ENCODE data around the gene DDAH2.
A peak's percentile ranks its signal among the peaks of the same experiment; 100 is the strongest.

Gene DDAH2

DNA sequence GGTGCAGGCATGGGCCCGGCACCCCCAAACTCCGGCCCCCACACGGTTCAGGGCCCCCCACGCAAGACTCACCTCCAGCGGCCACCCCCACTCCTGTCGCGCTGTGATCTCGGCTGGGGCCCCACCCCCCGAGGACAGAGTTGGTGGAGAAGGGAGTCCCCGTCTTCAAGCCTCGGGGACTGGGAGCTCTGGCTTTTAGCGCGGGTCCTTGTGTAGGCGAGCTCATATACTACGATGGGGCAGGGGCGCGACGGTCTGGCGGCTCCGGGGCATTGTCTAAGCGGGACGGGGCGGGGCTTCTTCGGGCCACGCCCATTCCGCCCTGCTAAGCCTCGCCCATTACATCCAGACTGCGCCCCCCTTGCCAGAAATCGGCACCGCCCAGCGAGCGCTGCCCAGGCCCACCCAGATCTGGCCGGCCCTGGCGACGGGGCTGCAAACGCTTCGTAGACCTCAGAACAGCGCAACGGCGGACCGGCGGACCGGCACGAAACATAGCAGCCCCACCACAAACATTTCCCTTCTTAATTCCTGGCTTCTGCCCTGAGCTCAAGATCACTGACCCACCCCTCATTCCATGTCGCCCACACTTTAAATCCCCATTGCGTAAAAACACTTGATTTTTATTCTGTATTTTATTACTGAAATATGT, 1.0 kb upstream of the DDAH2 start:
- no peak for DNase-seq

- DNase-seq, result no peak
Observed at GRCh38 chr6:31729515-31729978, 448 bp upstream of the DDAH2 start.

DNA sequence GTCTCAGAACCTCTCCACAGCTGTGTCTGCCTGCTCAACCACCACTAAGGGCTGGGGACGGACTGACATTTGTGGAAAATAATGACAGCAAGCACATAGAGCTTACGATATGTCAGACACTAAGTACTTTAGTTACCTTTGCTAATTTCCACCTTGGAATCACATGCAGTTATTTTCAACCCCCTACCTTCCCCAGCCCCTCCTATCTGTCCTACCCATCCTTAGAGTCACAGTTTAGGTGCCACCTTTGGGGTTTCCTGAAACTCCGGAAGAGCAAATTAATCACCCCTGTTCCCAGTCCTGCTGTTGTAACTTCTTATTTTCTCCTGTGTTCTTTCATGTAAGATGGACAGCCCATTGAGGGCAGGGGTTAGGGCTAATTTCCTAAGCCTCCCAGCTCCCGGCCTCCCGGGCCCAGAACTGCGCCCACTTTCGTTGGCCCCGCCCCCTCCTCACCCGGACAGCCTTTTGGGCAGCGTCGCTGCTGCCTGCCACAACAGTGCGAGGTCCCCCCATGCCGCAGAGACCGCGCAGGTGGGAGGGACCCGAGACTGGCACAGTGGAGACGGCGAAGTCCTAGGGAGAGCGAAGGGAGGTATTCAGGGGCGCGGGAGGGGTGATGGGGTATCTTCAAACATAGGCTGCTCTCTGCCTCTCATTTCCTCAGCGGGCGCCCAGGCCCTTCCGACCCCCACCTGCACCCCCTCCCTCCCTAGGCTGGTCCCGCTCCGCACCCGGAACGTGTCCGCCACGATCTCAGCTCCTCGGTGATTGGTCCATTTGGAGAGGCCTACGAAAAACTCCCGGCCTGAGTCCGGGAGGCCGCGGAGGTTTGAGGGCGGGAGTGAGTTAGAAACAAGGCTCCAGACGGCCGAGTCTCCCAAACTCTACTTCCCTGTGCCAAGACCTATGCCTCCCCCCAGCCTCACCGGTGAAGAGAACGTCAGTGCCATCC, 1.1 kb downstream of the DDAH2 start:
- no peak for DNase-seq

GRCh38 chr6:31727034-31727716, 1.9 kb downstream of the DDAH2 start:
- DNase-seq, result peak; percentile 44

DNA sequence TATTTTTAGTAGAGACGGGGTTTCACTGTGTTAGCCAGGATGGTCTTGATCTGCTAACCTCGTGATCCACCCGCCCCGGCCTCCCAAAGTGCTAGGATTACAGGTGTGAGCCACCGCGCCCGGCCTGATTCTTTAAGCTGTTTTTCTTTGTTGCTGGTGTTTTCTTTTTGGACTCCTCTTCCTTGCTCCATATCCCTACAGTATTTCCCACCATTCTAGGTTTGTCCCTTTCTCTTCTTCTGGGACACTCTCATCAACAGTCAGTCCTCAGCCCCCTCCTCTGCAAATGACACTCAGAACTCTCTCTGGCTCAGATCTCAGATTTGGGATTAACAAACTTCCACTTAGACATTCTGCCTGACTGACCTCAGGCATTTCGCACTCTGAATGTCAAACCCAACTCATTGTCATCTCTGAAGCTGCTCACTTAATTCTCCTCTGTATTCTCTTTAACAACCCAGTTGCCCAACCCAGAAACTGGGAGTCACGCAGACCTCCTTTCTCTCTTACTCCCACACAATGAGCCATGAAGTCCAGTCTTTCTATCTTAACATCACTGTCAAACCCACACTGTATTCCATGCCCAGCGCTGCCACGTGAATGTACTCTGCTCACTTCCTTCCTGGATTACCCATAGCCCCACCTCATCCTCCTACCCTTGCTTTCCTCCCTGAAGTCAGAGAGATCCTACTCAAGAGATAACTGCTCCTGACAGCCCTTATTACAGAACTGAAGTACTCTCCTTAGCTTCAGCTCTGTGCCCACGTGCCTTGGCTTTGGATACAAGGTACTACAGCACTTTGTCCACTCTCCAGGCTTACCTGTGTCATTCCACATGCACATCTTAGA, 3.4 kb downstream of the DDAH2 start:
- DNase-seq, result no peak

DNA sequence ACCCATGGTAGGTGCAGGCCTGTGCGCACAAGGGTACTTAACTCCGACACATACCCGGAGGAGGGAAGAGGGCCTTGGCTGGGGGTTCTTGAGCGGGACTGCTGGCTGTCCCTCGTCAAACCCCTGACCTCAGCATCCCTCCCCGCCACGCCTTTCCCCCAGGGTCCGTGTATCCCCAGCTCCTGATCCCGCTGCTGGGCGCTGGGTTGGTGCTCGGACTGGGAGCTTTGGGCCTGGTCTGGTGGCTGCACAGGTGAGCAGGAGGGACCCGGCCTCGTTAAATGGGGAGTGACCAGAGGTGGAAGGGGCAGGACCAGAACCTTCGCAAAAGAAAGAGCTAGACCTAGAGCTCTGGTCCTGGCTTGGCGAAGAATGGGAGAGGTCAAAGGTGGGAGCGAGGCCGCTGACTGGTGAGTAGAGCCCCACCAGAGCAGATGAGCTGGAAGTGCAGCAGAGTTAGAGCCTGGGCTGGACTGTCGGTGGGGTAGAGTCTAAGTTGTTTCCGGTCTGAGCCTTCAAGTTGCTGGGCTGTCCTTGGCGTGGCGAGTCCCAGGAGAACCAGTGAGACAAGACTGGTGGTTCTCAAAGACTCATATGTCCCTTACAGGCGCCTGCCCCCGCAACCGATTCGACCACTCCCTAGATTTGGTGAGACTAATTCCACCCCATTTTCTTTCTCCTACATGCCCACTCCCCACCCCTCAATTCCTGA, 5.0 kb downstream of the DDAH2 start:
- no peak for DNase-seq

DNA sequence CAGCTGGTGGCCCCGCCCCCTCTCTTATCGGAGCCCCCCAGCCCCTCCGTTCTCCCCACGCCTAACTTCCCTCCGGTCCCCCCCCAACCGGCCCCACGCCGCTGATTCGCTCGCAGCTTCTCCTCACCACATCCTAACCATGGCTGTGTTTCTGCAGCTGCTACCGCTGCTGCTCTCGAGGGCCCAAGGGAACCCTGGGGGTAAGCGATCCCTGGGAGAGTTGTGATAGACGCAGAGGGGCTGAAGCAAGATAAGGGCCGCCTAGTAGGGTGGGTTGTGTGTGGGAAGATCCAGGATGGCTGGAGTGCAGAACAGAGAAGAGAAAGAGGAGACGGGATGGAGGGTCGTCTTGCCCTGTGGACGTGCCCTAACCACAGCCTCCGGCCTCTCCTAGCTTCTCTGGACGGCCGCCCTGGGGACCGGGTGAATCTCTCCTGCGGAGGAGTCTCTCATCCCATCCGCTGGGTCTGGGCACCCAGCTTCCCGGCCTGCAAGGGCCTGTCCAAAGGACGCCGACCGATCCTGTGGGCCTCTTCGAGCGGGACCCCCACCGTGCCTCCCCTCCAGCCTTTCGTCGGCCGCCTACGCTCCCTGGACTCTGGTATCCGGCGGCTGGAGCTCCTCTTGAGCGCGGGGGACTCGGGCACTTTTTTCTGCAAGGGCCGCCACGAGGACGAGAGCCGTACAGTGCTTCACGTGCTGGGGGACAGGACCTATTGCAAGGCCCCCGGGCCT, 5.7 kb downstream of the DDAH2 start, which contains the start of gene MPIG6B:
Gene MPIG6B, plus strand, starts transcription at position 129 of the 735 bp plus-strand sequence. Its CDS starts 11 bp downstream, at position 140.
- DNase-seq, result no peak

DNA sequence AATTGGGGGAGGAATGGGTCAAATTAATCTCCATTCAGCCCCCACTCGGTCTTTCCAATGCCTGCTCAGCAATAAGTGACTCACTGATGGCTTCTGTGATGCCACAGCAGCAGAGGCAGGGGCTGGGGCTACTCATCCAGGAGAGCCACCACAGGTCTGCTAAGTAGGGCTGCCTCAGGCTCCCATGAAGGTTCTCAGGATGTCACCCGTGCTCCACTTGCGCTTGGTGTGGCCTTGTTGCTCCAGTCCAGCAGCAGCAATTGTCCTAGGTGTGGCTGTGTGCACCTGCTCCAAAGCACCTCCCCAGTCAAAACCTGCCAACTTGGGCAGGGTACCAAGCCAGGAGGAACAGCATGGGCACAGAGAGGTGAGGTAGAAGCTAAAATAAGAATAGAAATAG, 6.9 kb downstream of the DDAH2 start:
- no peak for DNase-seq

DNA sequence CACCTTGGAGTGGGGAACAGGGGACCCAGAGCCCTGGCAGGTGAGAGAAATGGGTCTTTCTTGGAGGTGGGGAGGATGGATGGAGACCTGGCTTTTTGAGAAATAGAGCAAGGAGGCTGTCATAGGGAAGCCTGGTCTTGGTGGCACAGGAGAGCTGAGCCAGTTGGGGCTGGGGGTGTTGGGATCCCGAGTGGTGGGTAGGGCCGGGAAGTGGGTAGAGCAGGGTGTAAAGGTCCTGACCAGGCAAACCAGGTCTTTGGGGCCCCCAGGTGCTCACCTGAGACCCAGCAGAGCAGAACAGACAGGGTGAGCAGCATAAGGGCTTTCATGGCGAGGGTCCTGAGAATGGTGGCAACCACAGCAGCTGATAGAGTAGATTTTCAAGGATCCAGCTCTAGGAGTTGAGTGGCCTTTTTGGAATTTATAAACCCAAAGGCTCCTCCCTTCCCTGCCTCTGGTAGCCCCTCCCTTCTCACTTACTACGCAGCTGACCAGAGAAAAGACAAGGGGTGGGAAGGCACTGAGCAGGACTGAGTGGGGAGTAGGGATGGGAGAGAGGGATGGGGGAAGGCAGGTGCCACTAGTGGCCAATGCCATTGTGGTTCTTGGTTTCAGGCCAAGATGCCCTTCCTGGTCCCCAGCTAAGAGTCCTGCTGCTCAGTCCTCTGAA, 7.6 kb downstream of the DDAH2 start, which contains the start of gene LY6G6C:
Gene LY6G6C, minus strand, starts transcription at position 396 of the 670 bp plus-strand sequence. Its CDS starts 67 bp downstream, at position 329.
- no peak for DNase-seq

- no peak for DNase-seq
Observed at GRCh38 chr6:31720196-31720770, 8.8 kb downstream of the DDAH2 start.

DNA sequence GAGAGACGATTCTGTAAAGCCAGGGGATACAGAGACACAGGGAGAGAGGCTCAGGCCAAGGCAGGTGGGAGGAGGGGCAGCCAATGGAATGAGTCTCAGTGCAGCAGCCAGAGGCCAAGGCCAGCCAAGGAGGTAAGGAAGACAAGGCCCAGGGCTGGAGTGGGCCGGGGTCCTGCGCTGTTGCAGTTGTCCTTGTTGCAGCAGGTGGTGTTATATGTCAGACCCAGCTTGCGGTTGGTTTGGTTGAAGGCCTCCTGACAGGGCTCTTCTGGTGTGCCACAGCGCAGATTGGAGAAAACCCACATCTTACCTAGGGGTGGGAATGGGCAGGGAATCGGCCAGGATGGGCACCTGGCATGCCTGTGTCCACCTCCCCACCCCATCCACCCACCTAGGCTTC, 10.1 kb downstream of the DDAH2 start:
- no peak for DNase-seq

DNA sequence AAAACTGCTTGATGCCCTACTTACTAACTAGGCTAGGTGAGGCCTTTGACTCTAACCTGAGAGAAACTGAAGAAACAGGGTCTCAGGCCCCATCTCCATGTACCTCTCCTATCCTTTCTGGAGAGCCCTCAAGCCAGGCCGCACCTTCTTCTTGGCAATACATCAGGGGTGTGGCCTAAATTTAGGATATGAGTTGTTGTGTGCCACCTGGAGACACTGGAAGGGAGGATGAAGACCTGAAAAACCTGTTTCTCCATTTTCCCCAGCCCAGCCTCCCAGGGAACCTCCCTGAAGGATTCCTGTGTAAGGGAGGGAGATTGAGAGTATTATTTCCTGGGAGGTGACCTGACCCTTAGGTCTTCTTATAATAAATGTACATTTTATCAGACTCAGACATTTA, 10.8 kb downstream of the DDAH2 start:
- no peak for DNase-seq

- no peak for DNase-seq
Observed at GRCh38 chr6:31717499-31718222, 11.4 kb downstream of the DDAH2 start.

DNA sequence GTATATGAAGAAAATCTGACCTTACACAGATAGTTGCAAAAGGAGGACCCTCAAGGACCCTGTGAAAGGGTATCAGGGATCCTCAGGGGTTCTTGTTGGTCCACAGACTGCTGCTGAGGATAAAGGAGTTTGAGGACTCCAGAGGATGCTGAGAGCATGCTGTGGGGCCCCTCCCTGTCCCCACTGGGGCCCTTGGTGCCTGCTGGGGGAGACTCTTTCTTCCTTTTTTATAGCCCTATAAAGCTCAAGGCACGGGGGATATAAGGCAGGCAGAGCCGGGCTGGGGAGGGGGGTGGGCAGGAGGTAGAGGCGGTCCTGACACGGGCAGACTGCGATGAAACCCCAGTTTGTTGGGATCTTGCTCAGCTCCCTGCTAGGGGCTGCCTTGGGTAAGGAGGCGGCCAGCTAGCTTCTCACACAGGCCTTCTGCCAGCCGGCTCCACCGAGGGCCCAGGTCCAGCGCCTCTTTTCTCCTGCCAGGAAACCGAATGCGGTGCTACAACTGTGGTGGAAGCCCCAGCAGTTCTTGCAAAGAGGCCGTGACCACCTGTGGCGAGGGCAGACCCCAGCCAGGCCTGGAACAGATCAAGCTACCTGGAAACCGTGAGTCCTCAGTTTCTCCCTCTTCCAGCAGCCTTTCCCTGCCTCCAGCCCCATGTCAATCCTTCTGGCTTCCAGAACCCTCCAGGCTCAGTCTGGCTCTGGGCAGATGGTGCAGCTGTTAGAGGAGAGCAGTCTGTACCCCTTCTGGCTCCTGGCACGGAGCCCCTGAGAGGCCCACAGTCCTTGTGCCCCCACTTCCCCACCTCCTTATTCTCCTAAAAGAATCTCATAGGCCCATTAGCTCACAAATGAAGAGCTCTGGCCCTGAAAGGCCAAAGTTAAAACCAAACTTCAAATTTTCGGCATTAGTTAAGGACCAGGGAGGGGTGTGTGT, 13.8 kb downstream of the DDAH2 start, which contains the start of gene LY6G6D:
Gene LY6G6D, plus strand, starts transcription at position 327 of the 937 bp plus-strand sequence. Its CDS starts 8 bp downstream, at position 335.
- DNase-seq, result no peak

GRCh38 chr6:31713991-31714684, 15.0 kb downstream of the DDAH2 start:
- no peak for DNase-seq

DNA sequence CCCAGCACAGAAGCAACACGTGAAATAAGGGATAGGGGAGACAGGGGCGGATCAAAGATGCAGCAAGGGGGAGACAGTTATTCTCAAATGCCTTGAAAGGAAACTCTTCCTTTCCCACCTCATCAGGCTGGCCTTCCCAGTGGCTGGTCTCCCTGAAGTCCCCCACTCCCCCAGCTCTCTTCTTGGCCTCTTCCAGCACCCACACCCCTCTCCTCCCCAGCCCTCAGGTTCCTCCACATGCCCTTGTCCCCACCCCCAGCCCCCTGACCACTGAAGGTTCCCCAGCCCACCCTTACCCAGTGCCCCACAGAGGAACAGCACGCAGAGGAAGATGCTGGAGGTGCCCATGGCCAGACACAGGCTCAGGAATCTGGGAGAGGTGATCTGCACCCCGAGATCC, 15.6 kb downstream of the DDAH2 start:
- no peak for DNase-seq

- no peak for DNase-seq
Observed at GRCh38 chr6:31712296-31712695, 16.8 kb downstream of the DDAH2 start.
